Measurements from ENCODE around the gene CIB1.

- TF ChIP-seq POLR2A (IDR thresholded peaks at IDR 0.05) (peak; percentile 69 to 89 (median 87)), CTCF (IDR thresholded peaks at IDR 0.05) (no peak)
Observed at GRCh38 chr15:90265271-90266060, 31.7 kb upstream of the CIB1 start, which contains the start of gene NGRN.
